Neutrophil (primary cell): ENCODE measurements around the gene TBC1D14.

Experiments
- H3K27ac ChIP-seq: fragments of 200-600 bp; sonication (generic); 2 replicates; pipeline ENCODE4 v1.5.1; 2016; ENCODE audit warnings: mild to moderate bottlenecking, moderate library complexity
- H3K27me3 ChIP-seq: fragments of 200-600 bp; sonication (generic); 2 replicates; pipeline ENCODE4 v1.6.0; 2016; ENCODE audit warnings: mild to moderate bottlenecking
- H3K36me3 ChIP-seq: fragments of 200-600 bp; sonication (generic); 2 replicates; pipeline ENCODE4 v1.5.1; 2017
- H3K4me1 ChIP-seq, 2 experiments: fragments of 200-600 bp in 1 of 2; sonication (generic) in 1 of 2; 1 replicate in 1 of 2; 2 replicates in 1 of 2; pipeline versions ENCODE4 v1.5.1 to v1.6.1; 2013 to 2016; ENCODE audit warnings: low read depth in 1 of 2, low read length in 1 of 2, mild to moderate bottlenecking in 1 of 2, moderate library complexity in 1 of 2; ENCODE audit not compliant: control insufficient read depth in 1 of 2, insufficient read depth in 1 of 2
- H3K4me3 ChIP-seq, 2 experiments: fragments of 200-600 bp in 1 of 2; sonication (generic) in 1 of 2; 1 replicate in 1 of 2; 2 replicates in 1 of 2; pipeline ENCODE4 v1.5.1; 2013 to 2016; ENCODE audit warnings: low read depth in 1 of 2, low read length in 1 of 2, mild to moderate bottlenecking in 1 of 2, moderate library complexity in 1 of 2
- H3K9me3 ChIP-seq: fragments of 200-600 bp; sonication (generic); 2 replicates; pipeline ENCODE4 v1.5.1; 2016
- CTCF ChIP-seq: fragments of 200-600 bp; sonication (generic); IDR thresholded peaks from 2 replicates; pipeline ENCODE4 v1.5.1; 2016; ENCODE audit warnings: antibody characterized with exemption

TBC1D14 gene

GRCh38 chr4:6939761-6940743 lies 30.4 kb downstream of the TBC1D14 start:
- H3K36me3 ChIP-seq = peaks cover 30% of the 10 kb centered on the region
- H3K27me3 ChIP-seq = no peaks in the 10 kb centered on the region
- no peak for TF ChIP-seq CTCF
- peaks cover 77 to 79% of the 10 kb centered on the region in 2 experiments for H3K4me1 ChIP-seq
- H3K4me3 ChIP-seq = peak overlapping the region; percentile 50 to 55
- H3K9me3 ChIP-seq = no peaks in the 10 kb centered on the region
- peak overlapping the region; percentile 98 for H3K27ac ChIP-seq

- Histone ChIP-seq H3K36me3 (peaks cover 28% of the 10 kb centered on the region), H3K4me3 (peak overlapping the region; percentile 50 to 55), H3K4me1 (peaks cover 77 to 81% of the 10 kb centered on the region in 2 experiments), H3K27ac (peak overlapping the region; percentile 98), H3K9me3 (no peaks in the 10 kb centered on the region), H3K27me3 (no peaks in the 10 kb centered on the region)
- TF ChIP-seq CTCF = no peak
Observed at GRCh38 chr4:6940744-6941137, 31.1 kb downstream of the TBC1D14 start.

- H3K4me3 ChIP-seq = peak overlapping the region; percentile 50 to 55
- TF ChIP-seq CTCF = no peak
- H3K36me3 ChIP-seq = peaks cover 21% of the 10 kb centered on the region
- H3K4me1 ChIP-seq = peaks cover 77 to 81% of the 10 kb centered on the region in 2 experiments
- H3K27me3 ChIP-seq = no peaks in the 10 kb centered on the region
- no peaks in the 10 kb centered on the region for H3K9me3 ChIP-seq
- H3K27ac ChIP-seq = peak overlapping the region; percentile 98
Observed at GRCh38 chr4:6941796-6942195, 32.2 kb downstream of the TBC1D14 start.

GRCh38 chr4:6942238-6942800 lies 32.7 kb downstream of the TBC1D14 start:
- H3K4me1 ChIP-seq = peaks cover 73 to 80% of the 10 kb centered on the region in 2 experiments
- H3K4me3 ChIP-seq = peak overlapping the region; percentile 54 to 55
- H3K27ac ChIP-seq = peak overlapping the region; percentile 98
- H3K27me3 ChIP-seq = no peaks in the 10 kb centered on the region
- no peak for TF ChIP-seq CTCF
- H3K9me3 ChIP-seq = no peaks in the 10 kb centered on the region
- H3K36me3 ChIP-seq = peaks cover 21% of the 10 kb centered on the region

GRCh38 chr4:6943012-6943884 lies 33.6 kb downstream of the TBC1D14 start:
- Histone ChIP-seq H3K4me3 (peak overlapping the region; percentile 54 to 55), H3K4me1 (peaks cover 64 to 70% of the 10 kb centered on the region in 2 experiments), H3K36me3 (peaks cover 21% of the 10 kb centered on the region), H3K27ac (peak overlapping the region; percentile 98), H3K9me3 (no peaks in the 10 kb centered on the region), H3K27me3 (no peaks in the 10 kb centered on the region)
- no peak for TF ChIP-seq CTCF
